CD14-positive monocyte (primary cell): ENCODE results near the gene ANTXRL. TPM values are rescaled to one million over a fixed set of nuclear protein-coding genes. Genes with fewer than 3 reads are reported as not detected.

Experiments
- DNase-seq, 3 donors: peaks; one replicate each; pipeline ENCODE4 v3.0.0-alpha.2; 2011 to 2022
- H2AFZ ChIP-seq: 2 replicates; pipeline ENCODE4 v1.6.0; 2012; ENCODE audit warnings: mild to moderate bottlenecking, low read depth, low read length, inconsistent platforms; ENCODE audit not compliant: insufficient read depth, poor library complexity, severe bottlenecking
- H3K27ac ChIP-seq, 2 donors: 1 replicate in 1 of 2; 2 replicates in 1 of 2; pipeline ENCODE4 v1.5.1; 2012 to 2013; ENCODE audit warnings: low read length in 2 of 2, control low read depth in 1 of 2, inconsistent platforms in 1 of 2, low read depth in 1 of 2, mild to moderate bottlenecking in 1 of 2
- H3K27me3 ChIP-seq, 2 donors: one replicate each; pipeline versions ENCODE4 v1.6.0 to v1.6.1; 2011 to 2013; ENCODE audit warnings: low read length in 2 of 2; ENCODE audit not compliant: control insufficient read depth in 2 of 2, insufficient read depth in 2 of 2
- H3K36me3 ChIP-seq, 2 donors: replicated peaks in 1 of 2; 1 replicate in 1 of 2; 2 replicates in 1 of 2; pipeline versions ENCODE4 v1.5.1 to v1.6.1; 2012 to 2013; ENCODE audit warnings: low read length in 2 of 2, control low read depth in 1 of 2, inconsistent platforms in 1 of 2, mild to moderate bottlenecking in 1 of 2; ENCODE audit not compliant: insufficient read depth in 2 of 2, control insufficient read depth in 1 of 2
- H3K4me1 ChIP-seq, 2 donors: 1 replicate in 1 of 2; 2 replicates in 1 of 2; pipeline versions ENCODE4 v1.5.1 to v1.6.1; 2012 to 2013; ENCODE audit warnings: low read length in 2 of 2, control low read depth in 1 of 2, inconsistent platforms in 1 of 2, mild to moderate bottlenecking in 1 of 2, moderate library complexity in 1 of 2; ENCODE audit not compliant: insufficient read depth in 2 of 2, control insufficient read depth in 1 of 2
- H3K4me2 ChIP-seq: replicated peaks from 2 replicates; pipeline ENCODE3; 2012; ENCODE audit warnings: low read length, moderate library complexity, mild to moderate bottlenecking; ENCODE audit not compliant: poor library complexity, severe bottlenecking; ENCODE audit errors: extremely low read depth
- H3K4me3 ChIP-seq, 3 experiments: fragments of 200-600 bp in 1 of 3; sonication (generic) in 1 of 3; replicated peaks in 1 of 3; 1 replicate in 2 of 3; 2 replicates in 1 of 3; pipeline ENCODE4 v1.5.1; 2011 to 2013; ENCODE audit warnings: low read length in 3 of 3, mild to moderate bottlenecking in 3 of 3, control low read depth in 2 of 3, low read depth in 2 of 3, inconsistent platforms in 1 of 3, moderate library complexity in 1 of 3
- H3K79me2 ChIP-seq: 2 replicates; pipeline ENCODE4 v1.6.0; 2012; ENCODE audit warnings: mild to moderate bottlenecking, control low read depth, inconsistent platforms, low read length, moderate library complexity; ENCODE audit not compliant: insufficient read depth
- H3K9ac ChIP-seq: 2 replicates; pipeline ENCODE4 v1.6.0; 2017; ENCODE audit warnings: low read length, mild to moderate bottlenecking; ENCODE audit not compliant: insufficient read depth, poor library complexity, severe bottlenecking
- H3K9me3 ChIP-seq, 2 donors: replicated peaks in 1 of 2; 1 replicate in 1 of 2; 2 replicates in 1 of 2; pipeline versions ENCODE4 v1.5.1 to v1.6.1; 2012 to 2013; ENCODE audit warnings: low read length in 2 of 2, control low read depth in 1 of 2; ENCODE audit not compliant: control insufficient read depth in 1 of 2, insufficient read depth in 1 of 2
- H4K20me1 ChIP-seq: 2 replicates; pipeline ENCODE4 v1.6.0; 2012; ENCODE audit warnings: mild to moderate bottlenecking, low read length, control low read depth, moderate library complexity; ENCODE audit not compliant: insufficient read depth
- H3K27ac Mint-ChIP-seq, 7 donors: one replicate each; pipeline ENCODE4 v1.8.0; 2020; ENCODE audit warnings: mild to moderate bottlenecking in 7 of 7, mixed read lengths in 7 of 7, moderate library complexity in 6 of 7, inconsistent platforms in 2 of 7
- H3K27me3 Mint-ChIP-seq, 3 donors: one replicate each; pipeline ENCODE4 v1.8.0; 2021 to 2022; ENCODE audit warnings: low read depth in 3 of 3, mild to moderate bottlenecking in 3 of 3, mixed read lengths in 3 of 3, moderate library complexity in 3 of 3, inconsistent platforms in 1 of 3
- H3K36me3 Mint-ChIP-seq, 2 donors: one replicate each; pipeline ENCODE4 v1.8.0; 2020; ENCODE audit warnings: mixed read lengths in 2 of 2, inconsistent platforms in 1 of 2, mild to moderate bottlenecking in 1 of 2
- H3K4me1 Mint-ChIP-seq: one replicate; pipeline ENCODE4 v1.8.0; 2020; ENCODE audit warnings: mild to moderate bottlenecking, mixed read lengths
- H3K4me3 Mint-ChIP-seq, 2 donors: one replicate each; pipeline ENCODE4 v1.8.0; 2020; ENCODE audit warnings: mild to moderate bottlenecking in 2 of 2, mixed read lengths in 2 of 2, moderate library complexity in 1 of 2
- H3K9me3 Mint-ChIP-seq, 7 donors: one replicate each; pipeline ENCODE4 v1.8.0; 2020 to 2022; ENCODE audit warnings: mixed read lengths in 7 of 7, mild to moderate bottlenecking in 6 of 7, moderate library complexity in 6 of 7, inconsistent platforms in 2 of 7
- WGBS: methylation state at CpG from one replicate; pipeline ENCODE4 v1.1.5; 2013; ENCODE audit warnings: missing lambda C conversion rate; ENCODE audit not compliant: insufficient coverage; 5-methylcytosine and 5-hydroxymethylcytosine counted together
- intact Hi-C, 2 donors: fragments of 100-400 bp; cut with micrococcal nuclease; formaldehyde crosslinking; loops; one replicate each; pipeline versions ENCODE4 v1.15.0 to v1.15.1; 2023
- polyA plus RNA-seq, 3 donors: library from polyadenylated mRNA; depleted of rRNA in 1 of 3; unstranded in 2 of 3; stranded (reverse) in 1 of 3; fragments of 300-500 nt in 2 of 3; fragments of >200 nt in 1 of 3; fragmentation: Illumina TruSeq in 2 of 3; gene quantifications; 1 replicate in 2 of 3; 2 replicates in 1 of 3; pipeline ENCODE4 v1.2.3, GENCODE V29; 2012 to 2021
- TF ChIP-seq, protein P1 (sequence below): fragments of 200-600 bp; IDR thresholded peaks from one replicate; pipeline ENCODE4 v1.8.0; 2022; ENCODE audit warnings: antibody characterized with exemption, mild to moderate bottlenecking

ANTXRL gene
- polyA plus RNA-seq, 3 donors, result not detected

DNA sequence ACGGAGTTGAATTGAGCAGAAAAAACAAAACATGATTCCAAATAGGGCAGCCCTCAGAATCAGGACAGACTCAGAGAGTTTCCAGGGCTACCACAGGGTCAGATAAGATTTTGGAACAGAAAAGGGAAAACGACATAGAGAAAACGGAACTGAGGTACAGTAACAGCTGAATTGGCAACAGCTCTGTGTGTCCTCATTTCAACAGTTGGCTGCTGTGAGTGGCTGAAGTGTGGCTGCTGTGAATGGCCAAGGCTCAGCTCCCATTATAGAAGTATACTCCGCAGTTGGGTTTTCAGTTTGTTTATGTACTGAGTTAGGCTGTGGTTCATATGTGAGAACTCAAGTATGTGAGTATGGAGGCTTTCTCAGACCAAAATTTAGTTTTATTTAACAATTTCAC lies 32.0 kb downstream of the ANTXRL start:
- WGBS, result 94% methylated on average over 3 of the region's 4 CpGs
- DNase-seq, result no peak
- Mint-ChIP-seq H3K27me3 (peaks cover 0 to 2% (median 2%) of the 10 kb centered on the region in 3 donors), H3K9me3 (no peaks in the 10 kb centered on the region), H3K4me3 (no peak overlapping the region), H3K4me1 (no peaks in the 10 kb centered on the region), H3K27ac (no peak overlapping the region), H3K36me3 (no peaks in the 10 kb centered on the region)
- Histone ChIP-seq H3K9ac (no peak overlapping the region), H3K79me2 (no peaks in the 10 kb centered on the region), H3K27me3 (no peaks in the 10 kb centered on the region), H3K4me3 (no peak overlapping the region), H4K20me1 (no peaks in the 10 kb centered on the region), H3K27ac (no peak overlapping the region), H2AFZ (no peak overlapping the region), H3K4me1 (no peaks in the 10 kb centered on the region), H3K9me3 (no peaks in the 10 kb centered on the region), H3K36me3 (no peaks in the 10 kb centered on the region), H3K4me2 (no peak overlapping the region)
- intact Hi-C loops, result no loop called here
- TF ChIP-seq, protein P1, sequence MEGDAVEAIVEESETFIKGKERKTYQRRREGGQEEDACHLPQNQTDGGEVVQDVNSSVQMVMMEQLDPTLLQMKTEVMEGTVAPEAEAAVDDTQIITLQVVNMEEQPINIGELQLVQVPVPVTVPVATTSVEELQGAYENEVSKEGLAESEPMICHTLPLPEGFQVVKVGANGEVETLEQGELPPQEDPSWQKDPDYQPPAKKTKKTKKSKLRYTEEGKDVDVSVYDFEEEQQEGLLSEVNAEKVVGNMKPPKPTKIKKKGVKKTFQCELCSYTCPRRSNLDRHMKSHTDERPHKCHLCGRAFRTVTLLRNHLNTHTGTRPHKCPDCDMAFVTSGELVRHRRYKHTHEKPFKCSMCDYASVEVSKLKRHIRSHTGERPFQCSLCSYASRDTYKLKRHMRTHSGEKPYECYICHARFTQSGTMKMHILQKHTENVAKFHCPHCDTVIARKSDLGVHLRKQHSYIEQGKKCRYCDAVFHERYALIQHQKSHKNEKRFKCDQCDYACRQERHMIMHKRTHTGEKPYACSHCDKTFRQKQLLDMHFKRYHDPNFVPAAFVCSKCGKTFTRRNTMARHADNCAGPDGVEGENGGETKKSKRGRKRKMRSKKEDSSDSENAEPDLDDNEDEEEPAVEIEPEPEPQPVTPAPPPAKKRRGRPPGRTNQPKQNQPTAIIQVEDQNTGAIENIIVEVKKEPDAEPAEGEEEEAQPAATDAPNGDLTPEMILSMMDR, result no peak

DNA sequence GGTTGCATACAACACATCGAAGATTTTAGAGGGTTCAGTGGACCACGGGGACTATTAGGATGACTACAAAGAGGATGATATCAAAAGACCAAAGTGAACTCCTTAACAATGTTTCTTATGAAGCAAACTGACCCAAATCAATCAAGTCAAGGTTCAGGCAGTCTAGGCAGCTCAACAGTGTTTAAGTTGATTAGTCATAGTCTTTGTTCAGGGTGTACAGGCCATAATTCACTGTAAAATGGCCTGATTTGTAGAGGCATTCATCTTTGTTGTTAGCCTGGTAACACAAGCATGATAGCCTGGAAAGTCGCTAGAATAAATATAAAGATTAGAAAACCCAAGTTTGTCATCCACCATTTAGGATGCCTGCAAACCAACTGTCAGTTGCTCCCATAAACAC lies 32.6 kb downstream of the ANTXRL start:
- Histone ChIP-seq H2AFZ (no peak overlapping the region), H4K20me1 (no peaks in the 10 kb centered on the region), H3K36me3 (no peaks in the 10 kb centered on the region), H3K4me1 (no peaks in the 10 kb centered on the region), H3K4me2 (no peak overlapping the region), H3K9me3 (no peaks in the 10 kb centered on the region), H3K9ac (no peak overlapping the region), H3K4me3 (no peak overlapping the region), H3K79me2 (no peaks in the 10 kb centered on the region), H3K27ac (no peak overlapping the region), H3K27me3 (no peaks in the 10 kb centered on the region)
- TF ChIP-seq, protein P1, result no peak
- DNase-seq, result no peak
- Mint-ChIP-seq H3K36me3 (no peaks in the 10 kb centered on the region), H3K9me3 (no peaks in the 10 kb centered on the region), H3K27me3 (peaks cover 0 to 2% (median 2%) of the 10 kb centered on the region in 3 donors), H3K27ac (no peak overlapping the region), H3K4me1 (no peaks in the 10 kb centered on the region), H3K4me3 (no peak overlapping the region)
- WGBS, result no CpG with 5 or more reads among the region's 3 CpGs
- intact Hi-C loops, result no loop called here
